ENCODE data around the gene CCDC68.

Gene CCDC68

GRCh38 chr18:54879691-54880090, 79.6 kb downstream of the CCDC68 start:
- ChIA-PET CTCF (interaction anchor here (0.6 kb wide), 1 partner anchor 899 kb away, joined by 3 read pairs; no protein-coding TSS in a partner anchor), POLR2A (no interaction called here)
- Histone ChIP-seq H3K4me3 (ENCODE audit: low read depth, low read length) (no peak overlapping the region), H3K4me1 (ENCODE audit: control insufficient read depth, insufficient read depth, low read length) (0 out of 2 replicates have a peak, but pooled peaks cover 2% of the 10 kb centered on the region), H3K27ac (ENCODE audit: extremely low read depth, low read depth, low read length) (no peak overlapping the region), H3K36me3 (ENCODE audit: control insufficient read depth in 2 of 2, insufficient read depth in 1 of 2, low read length in 2 of 2) (no peaks in the 10 kb centered on the region), H3K9me3 (ENCODE audit: control insufficient read depth, insufficient read depth, low read depth, low read length) (no peaks in the 10 kb centered on the region)
- TF ChIP-seq, protein P1, sequence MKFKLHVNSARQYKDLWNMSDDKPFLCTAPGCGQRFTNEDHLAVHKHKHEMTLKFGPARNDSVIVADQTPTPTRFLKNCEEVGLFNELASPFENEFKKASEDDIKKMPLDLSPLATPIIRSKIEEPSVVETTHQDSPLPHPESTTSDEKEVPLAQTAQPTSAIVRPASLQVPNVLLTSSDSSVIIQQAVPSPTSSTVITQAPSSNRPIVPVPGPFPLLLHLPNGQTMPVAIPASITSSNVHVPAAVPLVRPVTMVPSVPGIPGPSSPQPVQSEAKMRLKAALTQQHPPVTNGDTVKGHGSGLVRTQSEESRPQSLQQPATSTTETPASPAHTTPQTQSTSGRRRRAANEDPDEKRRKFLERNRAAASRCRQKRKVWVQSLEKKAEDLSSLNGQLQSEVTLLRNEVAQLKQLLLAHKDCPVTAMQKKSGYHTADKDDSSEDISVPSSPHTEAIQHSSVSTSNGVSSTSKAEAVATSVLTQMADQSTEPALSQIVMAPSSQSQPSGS (tag by site-specific recombination; IDR thresholded peaks at IDR 0.05; ENCODE audit: low read depth), result no peak
- TF ChIP-seq, protein P2, sequence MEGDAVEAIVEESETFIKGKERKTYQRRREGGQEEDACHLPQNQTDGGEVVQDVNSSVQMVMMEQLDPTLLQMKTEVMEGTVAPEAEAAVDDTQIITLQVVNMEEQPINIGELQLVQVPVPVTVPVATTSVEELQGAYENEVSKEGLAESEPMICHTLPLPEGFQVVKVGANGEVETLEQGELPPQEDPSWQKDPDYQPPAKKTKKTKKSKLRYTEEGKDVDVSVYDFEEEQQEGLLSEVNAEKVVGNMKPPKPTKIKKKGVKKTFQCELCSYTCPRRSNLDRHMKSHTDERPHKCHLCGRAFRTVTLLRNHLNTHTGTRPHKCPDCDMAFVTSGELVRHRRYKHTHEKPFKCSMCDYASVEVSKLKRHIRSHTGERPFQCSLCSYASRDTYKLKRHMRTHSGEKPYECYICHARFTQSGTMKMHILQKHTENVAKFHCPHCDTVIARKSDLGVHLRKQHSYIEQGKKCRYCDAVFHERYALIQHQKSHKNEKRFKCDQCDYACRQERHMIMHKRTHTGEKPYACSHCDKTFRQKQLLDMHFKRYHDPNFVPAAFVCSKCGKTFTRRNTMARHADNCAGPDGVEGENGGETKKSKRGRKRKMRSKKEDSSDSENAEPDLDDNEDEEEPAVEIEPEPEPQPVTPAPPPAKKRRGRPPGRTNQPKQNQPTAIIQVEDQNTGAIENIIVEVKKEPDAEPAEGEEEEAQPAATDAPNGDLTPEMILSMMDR (tag by site-specific recombination; IDR thresholded peaks at IDR 0.05), result no peak
- TF ChIP-seq, protein P3, sequence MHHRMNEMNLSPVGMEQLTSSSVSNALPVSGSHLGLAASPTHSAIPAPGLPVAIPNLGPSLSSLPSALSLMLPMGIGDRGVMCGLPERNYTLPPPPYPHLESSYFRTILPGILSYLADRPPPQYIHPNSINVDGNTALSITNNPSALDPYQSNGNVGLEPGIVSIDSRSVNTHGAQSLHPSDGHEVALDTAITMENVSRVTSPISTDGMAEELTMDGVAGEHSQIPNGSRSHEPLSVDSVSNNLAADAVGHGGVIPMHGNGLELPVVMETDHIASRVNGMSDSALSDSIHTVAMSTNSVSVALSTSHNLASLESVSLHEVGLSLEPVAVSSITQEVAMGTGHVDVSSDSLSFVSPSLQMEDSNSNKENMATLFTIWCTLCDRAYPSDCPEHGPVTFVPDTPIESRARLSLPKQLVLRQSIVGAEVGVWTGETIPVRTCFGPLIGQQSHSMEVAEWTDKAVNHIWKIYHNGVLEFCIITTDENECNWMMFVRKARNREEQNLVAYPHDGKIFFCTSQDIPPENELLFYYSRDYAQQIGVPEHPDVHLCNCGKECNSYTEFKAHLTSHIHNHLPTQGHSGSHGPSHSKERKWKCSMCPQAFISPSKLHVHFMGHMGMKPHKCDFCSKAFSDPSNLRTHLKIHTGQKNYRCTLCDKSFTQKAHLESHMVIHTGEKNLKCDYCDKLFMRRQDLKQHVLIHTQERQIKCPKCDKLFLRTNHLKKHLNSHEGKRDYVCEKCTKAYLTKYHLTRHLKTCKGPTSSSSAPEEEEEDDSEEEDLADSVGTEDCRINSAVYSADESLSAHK (tag by site-specific recombination; IDR thresholded peaks at IDR 0.05), result no peak
- TF ChIP-seq ZNF76 (tag by site-specific recombination; IDR thresholded peaks at IDR 0.05; ENCODE audit: borderline replicate concordance, low read depth) (no peak), ZNF548 (tag by site-specific recombination; IDR thresholded peaks at IDR 0.05) (no peak), ZNF768 (tag by site-specific recombination; IDR thresholded peaks at IDR 0.05) (no peak), ZNF155 (tag by site-specific recombination; IDR thresholded peaks at IDR 0.05) (no peak), ZNF274 (IDR thresholded peaks at IDR 0.05; ENCODE audit: low read length) (no peak), ZNF274 (tag by site-specific recombination; IDR thresholded peaks at IDR 0.05; ENCODE audit: borderline replicate concordance) (no peak), ZNF398 (tag by site-specific recombination; IDR thresholded peaks at IDR 0.05) (no peak), KLF16 (tag by site-specific recombination; IDR thresholded peaks at IDR 0.05) (no peak), ZNF18 (tag by site-specific recombination; IDR thresholded peaks at IDR 0.05) (no peak), SCRT2 (tag by site-specific recombination; IDR thresholded peaks at IDR 0.05) (no peak), ZNF501 (tag by site-specific recombination; IDR thresholded peaks at IDR 0.05) (no peak), ZNF776 (tag by site-specific recombination; IDR thresholded peaks at IDR 0.05; ENCODE audit: borderline replicate concordance) (no peak)
- TF ChIP-seq, protein P4, sequence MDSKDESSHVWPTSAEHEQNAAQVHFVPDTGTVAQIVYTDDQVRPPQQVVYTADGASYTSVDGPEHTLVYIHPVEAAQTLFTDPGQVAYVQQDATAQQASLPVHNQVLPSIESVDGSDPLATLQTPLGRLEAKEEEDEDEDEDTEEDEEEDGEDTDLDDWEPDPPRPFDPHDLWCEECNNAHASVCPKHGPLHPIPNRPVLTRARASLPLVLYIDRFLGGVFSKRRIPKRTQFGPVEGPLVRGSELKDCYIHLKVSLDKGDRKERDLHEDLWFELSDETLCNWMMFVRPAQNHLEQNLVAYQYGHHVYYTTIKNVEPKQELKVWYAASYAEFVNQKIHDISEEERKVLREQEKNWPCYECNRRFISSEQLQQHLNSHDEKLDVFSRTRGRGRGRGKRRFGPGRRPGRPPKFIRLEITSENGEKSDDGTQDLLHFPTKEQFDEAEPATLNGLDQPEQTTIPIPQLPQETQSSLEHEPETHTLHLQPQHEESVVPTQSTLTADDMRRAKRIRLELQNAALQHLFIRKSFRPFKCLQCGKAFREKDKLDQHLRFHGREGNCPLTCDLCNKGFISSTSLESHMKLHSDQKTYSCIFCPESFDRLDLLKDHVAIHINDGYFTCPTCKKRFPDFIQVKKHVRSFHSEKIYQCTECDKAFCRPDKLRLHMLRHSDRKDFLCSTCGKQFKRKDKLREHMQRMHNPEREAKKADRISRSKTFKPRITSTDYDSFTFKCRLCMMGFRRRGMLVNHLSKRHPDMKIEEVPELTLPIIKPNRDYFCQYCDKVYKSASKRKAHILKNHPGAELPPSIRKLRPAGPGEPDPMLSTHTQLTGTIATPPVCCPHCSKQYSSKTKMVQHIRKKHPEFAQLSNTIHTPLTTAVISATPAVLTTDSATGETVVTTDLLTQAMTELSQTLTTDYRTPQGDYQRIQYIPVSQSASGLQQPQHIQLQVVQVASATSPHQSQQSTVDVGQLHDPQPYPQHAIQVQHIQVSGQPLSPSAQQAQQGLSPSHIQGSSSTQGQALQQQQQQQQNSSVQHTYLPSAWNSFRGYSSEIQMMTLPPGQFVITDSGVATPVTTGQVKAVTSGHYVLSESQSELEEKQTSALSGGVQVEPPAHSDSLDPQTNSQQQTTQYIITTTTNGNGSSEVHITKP (tag by site-specific recombination; IDR thresholded peaks at IDR 0.05), result no peak

All from HEK293 (cell line).